Left ventricle myocardium inferior (tissue), 1 donor: ENCODE measurements around the gene S100A8. TPM values are rescaled to one million over a fixed set of nuclear protein-coding genes. Genes with fewer than 3 reads are reported as not detected.
"Not testable (repeated sequence)": the region's sequence is repeated elsewhere in the genome, so short reads cannot be mapped to it uniquely, and the experiment has no call there.

Experiments
- DNase-seq: peaks from one replicate; pipeline ENCODE4 v3.0.0-alpha.2; 2020
- H3K27ac ChIP-seq: fragments of 200-600 bp; replicated peaks from 2 replicates; pipeline ENCODE4 v1.8.0; 2021
- H3K27me3 ChIP-seq: fragments of 200-600 bp; 2 replicates; pipeline ENCODE4 v1.8.0; 2021; ENCODE audit warnings: low read depth
- H3K36me3 ChIP-seq: fragments of 200-600 bp; 2 replicates; pipeline ENCODE4 v1.8.0; 2021
- H3K4me1 ChIP-seq: fragments of 200-600 bp; 2 replicates; pipeline ENCODE4 v1.8.0; 2021
- H3K4me3 ChIP-seq: fragments of 200-600 bp; 2 replicates; pipeline ENCODE4 v1.8.0; 2021; ENCODE audit warnings: mild to moderate bottlenecking, moderate library complexity
- H3K9me3 ChIP-seq: fragments of 200-600 bp; replicated peaks from 2 replicates; pipeline ENCODE4 v1.8.0; 2021
- CTCF ChIP-seq: fragments of 200-600 bp; IDR thresholded peaks from 2 replicates; pipeline ENCODE4 v1.8.0; 2021; ENCODE audit warnings: antibody characterized with exemption, mild to moderate bottlenecking, borderline replicate concordance
- intact Hi-C: fragments of 100-400 bp; cut with micrococcal nuclease; formaldehyde crosslinking; loops from one replicate; pipeline ENCODE4 v1.11.0; 2022
- total RNA-seq: library from RNA; stranded (reverse); fragmentation: NEBNext Ultra II Directional; extraction: Animal tissue kit (Norgen Biotek cat#: 25700); gene quantifications from one replicate; pipeline ENCODE4 v1.2.1, GENCODE V29; 2021
- donor health status: DM: no; HTN: yes; CAD: no; lungs with severe emphysema.

S100A8 gene
- total RNA-seq, 1 donor from 2014 or later = 26.6 TPM

DNA sequence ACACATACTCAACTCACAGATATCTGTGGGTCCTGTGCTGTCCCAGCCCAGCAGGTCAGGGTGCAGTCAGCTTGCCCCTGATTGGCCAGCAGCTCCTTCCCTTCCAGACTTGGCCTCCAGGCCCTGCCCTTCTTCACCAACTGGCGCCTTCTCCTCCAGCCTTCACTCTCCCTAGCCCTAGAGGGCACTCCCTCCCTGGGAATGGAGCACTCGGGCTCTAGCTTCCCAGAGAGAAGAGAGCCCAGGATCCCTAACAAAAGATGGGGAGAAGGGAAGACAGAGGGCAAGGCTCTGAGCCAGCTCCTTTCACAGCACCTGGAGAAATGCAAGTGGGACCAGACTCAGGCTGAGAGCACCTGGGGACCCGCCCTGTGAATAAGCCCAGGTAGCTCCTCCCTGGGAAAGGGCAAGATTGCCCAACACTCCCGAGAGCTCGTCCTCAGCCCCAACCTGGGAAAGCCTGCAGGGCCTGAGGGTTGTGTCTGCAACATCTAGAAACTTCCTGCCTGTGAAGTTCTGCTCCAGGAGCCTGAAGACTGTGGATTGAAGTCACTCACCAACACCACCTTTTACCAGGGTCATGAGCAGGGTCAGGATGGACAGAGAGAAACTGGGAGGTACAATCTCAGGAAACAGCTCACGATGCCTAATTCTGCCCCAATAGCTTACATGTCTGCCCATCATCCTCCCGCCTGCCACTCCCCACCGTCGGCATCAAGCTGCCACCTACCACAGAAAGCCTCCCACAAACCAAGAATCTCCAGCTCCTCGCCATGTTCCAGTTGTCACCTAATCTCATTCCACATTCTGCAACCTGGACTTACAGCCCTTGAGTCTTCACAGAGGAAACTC is 42.1 kb downstream of the S100A8 start, which contains the start of gene PGLYRP4:
Gene PGLYRP4, minus strand, starts transcription at position 331 of the 852 bp plus-strand sequence. CDS start 909 bp downstream, outside the sequence.
- H3K4me3 ChIP-seq = no peak within 1 kb of the TSS
- no peaks in the 10 kb centered on the region for H3K4me1 ChIP-seq
- H3K36me3 ChIP-seq = no peaks in the 10 kb centered on the region
- H3K27me3 ChIP-seq = peaks cover 79% of the 10 kb centered on the region
- H3K27ac ChIP-seq = no peak within 1 kb of the TSS
- no peak for TF ChIP-seq CTCF
- H3K9me3 ChIP-seq = no peaks in the 10 kb centered on the region
- DNase-seq = no peak
- intact Hi-C loops = no loop called here

GRCh38 chr1:153347856-153348255 is 43.0 kb downstream of the S100A8 start:
- Histone ChIP-seq H3K4me3 (no peak overlapping the region), H3K27me3 (peaks cover 71% of the 10 kb centered on the region)
- intact Hi-C loops = no loop called here

GRCh38 chr1:153347049-153347448 is 43.8 kb downstream of the S100A8 start:
- intact Hi-C loops, H3K36me3 ChIP-seq, H3K27ac ChIP-seq, H3K9me3 ChIP-seq, H3K4me3 ChIP-seq, DNase-seq, H3K4me1 ChIP-seq: not testable (repeated sequence)
- peaks cover 74% of the 10 kb centered on the region for H3K27me3 ChIP-seq

More at GRCh38 chr1:153347856-153348255, 43.0 kb downstream of the S100A8 start:
- Histone ChIP-seq H3K27ac (no peak overlapping the region), H3K9me3 (no peaks in the 10 kb centered on the region), H3K4me1 (no peaks in the 10 kb centered on the region), H3K36me3 (no peaks in the 10 kb centered on the region)
- no peak for TF ChIP-seq CTCF
- DNase-seq = no peak

DNA sequence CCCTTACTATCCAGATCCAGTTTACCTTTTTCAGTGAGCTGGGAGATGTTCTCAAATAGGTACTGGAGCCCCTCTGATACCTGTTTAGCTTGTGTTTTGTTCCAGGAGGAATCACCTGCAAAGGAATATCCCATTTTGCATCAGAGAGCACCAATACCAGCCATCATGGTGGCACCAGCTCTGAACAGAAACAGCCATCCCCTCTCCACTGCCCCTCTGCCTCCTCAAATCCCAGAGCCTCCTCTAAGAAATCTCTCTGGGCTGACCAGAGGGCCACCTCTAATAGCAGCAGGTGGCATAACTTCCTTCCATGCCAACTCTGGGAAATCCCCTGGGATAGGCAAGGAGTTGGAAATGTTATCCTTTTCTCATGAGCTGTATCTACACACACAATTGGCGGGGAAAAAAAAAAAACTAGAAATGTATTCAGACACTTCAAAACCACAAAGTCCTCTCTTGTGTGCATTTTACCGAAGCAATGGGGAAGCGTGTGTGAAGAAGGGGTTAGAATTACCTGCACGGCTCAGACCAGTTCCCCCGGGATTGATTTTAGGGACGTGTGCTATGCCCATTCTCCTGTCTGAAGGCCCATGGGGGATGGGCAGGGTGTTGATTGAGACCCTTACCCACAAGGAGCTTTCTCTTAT is 44.7 kb downstream of the S100A8 start:
- no peak overlapping the region for H3K27ac ChIP-seq
- no peaks in the 10 kb centered on the region for H3K9me3 ChIP-seq
- peaks cover 74% of the 10 kb centered on the region for H3K27me3 ChIP-seq
- intact Hi-C loops = no loop called here
- no peaks in the 10 kb centered on the region for H3K36me3 ChIP-seq
- no peak for TF ChIP-seq CTCF
- no peaks in the 10 kb centered on the region for H3K4me1 ChIP-seq
- no peak overlapping the region for H3K4me3 ChIP-seq
- DNase-seq = no peak

GRCh38 chr1:153345187-153346076 is 45.4 kb downstream of the S100A8 start:
- Histone ChIP-seq H3K36me3 (no peaks in the 10 kb centered on the region), H3K27me3 (peaks cover 73% of the 10 kb centered on the region), H3K9me3 (no peaks in the 10 kb centered on the region), H3K4me1 (no peaks in the 10 kb centered on the region), H3K4me3 (no peak overlapping the region), H3K27ac (no peak overlapping the region)
- TF ChIP-seq CTCF = no peak
- no peak for DNase-seq
- intact Hi-C loops = no loop called here
